CD4-positive, alpha-beta T cell treated with Interferon alpha-2 for 1 hour (primary cell): ENCODE results near the gene ACE2.

Experiments
- DNase-seq, 2 donors: peaks; one replicate each; pipeline ENCODE4 v3.0.0-alpha.2; 2020 to 2022

Gene ACE2

GRCh38 chrX:15570145-15570544, 30.6 kb downstream of the ACE2 start:
- DNase-seq, result no peak

- DNase-seq, result no peak
Measured at GRCh38 chrX:15567886-15568616, 32.7 kb downstream of the ACE2 start.

GRCh38 chrX:15567267-15567666, 33.5 kb downstream of the ACE2 start:
- no peak for DNase-seq

- no peak for DNase-seq
Measured at GRCh38 chrX:15566244-15566643, 34.5 kb downstream of the ACE2 start.

- DNase-seq, result peak; percentile 1 to 12
Measured at GRCh38 chrX:15564981-15565579, 35.7 kb downstream of the ACE2 start.

- no peak for DNase-seq
Measured at GRCh38 chrX:15563056-15563455, 37.7 kb downstream of the ACE2 start.

GRCh38 chrX:15560924-15561323, 39.8 kb downstream of the ACE2 start:
- DNase-seq, result no peak

GRCh38 chrX:15559227-15559626, 41.5 kb downstream of the ACE2 start:
- no peak for DNase-seq

GRCh38 chrX:15549189-15550012, 51.4 kb downstream of the ACE2 start:
- DNase-seq, result no peak

- no peak for DNase-seq
Measured at GRCh38 chrX:15547356-15547755, 53.4 kb downstream of the ACE2 start.

GRCh38 chrX:15546745-15547144, 54.0 kb downstream of the ACE2 start:
- no peak for DNase-seq

GRCh38 chrX:15530318-15530717, 70.4 kb downstream of the ACE2 start:
- DNase-seq, result no peak

- no peak for DNase-seq
Measured at GRCh38 chrX:15529165-15529564, 71.6 kb downstream of the ACE2 start.

- no peak for DNase-seq
Measured at GRCh38 chrX:15525664-15526416, 74.9 kb downstream of the ACE2 start.

GRCh38 chrX:15524417-15524816, 76.3 kb downstream of the ACE2 start:
- DNase-seq, result no peak

GRCh38 chrX:15523088-15523487, 77.7 kb downstream of the ACE2 start:
- DNase-seq, result no peak

GRCh38 chrX:15522464-15522863, 78.3 kb downstream of the ACE2 start:
- no peak for DNase-seq

GRCh38 chrX:15515931-15516330, 84.8 kb downstream of the ACE2 start:
- no peak for DNase-seq

GRCh38 chrX:15514279-15514678, 86.5 kb downstream of the ACE2 start:
- DNase-seq, result no peak

GRCh38 chrX:15512401-15512965, 88.3 kb downstream of the ACE2 start:
- no peak for DNase-seq

- no peak for DNase-seq
Measured at GRCh38 chrX:15511563-15511962, 89.2 kb downstream of the ACE2 start.
